ENCODE data around the gene BAZ2B.

Gene BAZ2B

DNA sequence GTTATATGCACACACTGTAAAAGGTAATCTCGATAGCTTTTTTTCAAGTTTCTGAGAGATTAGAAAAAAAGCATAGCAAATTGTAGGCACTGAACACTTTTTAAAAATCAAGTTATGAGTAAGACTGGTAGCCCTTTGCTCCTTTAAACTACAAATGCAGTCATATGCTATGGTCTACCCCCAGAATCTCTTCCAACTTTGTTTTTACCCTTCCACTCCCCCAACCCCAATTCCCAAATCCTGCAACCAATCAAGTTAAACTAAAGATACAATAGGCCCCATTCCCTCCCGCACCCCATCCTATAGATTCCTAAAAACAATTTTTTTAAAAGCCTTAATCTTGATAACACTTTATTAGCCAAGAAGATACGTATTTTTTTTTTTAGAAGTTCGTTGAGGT, 752 bp upstream of the BAZ2B start:
- no peak overlapping the region for H3K4me3 ChIP-seq (ENCODE audit: low read length)
- H3K27ac ChIP-seq (ENCODE audit: low read length), result no peak overlapping the region
- H3K4me2 ChIP-seq (ENCODE audit: low read depth, low read length), result no peak overlapping the region
- H3K9ac ChIP-seq (ENCODE audit: low read length), result no peak overlapping the region
- no peaks in the 10 kb centered on the region for H3K36me3 ChIP-seq (replicated peaks; ENCODE audit: insufficient read depth, low read length)
- H3K27me3 ChIP-seq (replicated peaks; ENCODE audit: insufficient read depth, low read length), result no peaks in the 10 kb centered on the region
- H3K9me3 ChIP-seq (replicated peaks; ENCODE audit: insufficient read depth, low read length), result no peaks in the 10 kb centered on the region
- H4K20me1 ChIP-seq (ENCODE audit: insufficient read depth, low read length), result no peaks in the 10 kb centered on the region
- peaks cover 3% of the 10 kb centered on the region; the same call in 1 of the 2 replicates for H3K4me1 ChIP-seq (ENCODE audit: low read length)
- peaks cover 13% of the 10 kb centered on the region for H3K79me2 ChIP-seq (ENCODE audit: low read length)
- no peak overlapping the region for H2AFZ ChIP-seq (ENCODE audit: low read length)
- H3K9me2 ChIP-seq (replicated peaks; ENCODE audit: insufficient read depth, low read length), result no peaks in the 10 kb centered on the region
- TF ChIP-seq CTCF (IDR thresholded peaks at IDR 0.05; ENCODE audit: low read length) (no peak), EZH2phosphoT487 (IDR thresholded peaks at IDR 0.05; ENCODE audit: low read length) (no peak), EZH2 (optimal IDR thresholded peaks at IDR 0.05; ENCODE audit: low read depth, low read length) (no peak)
- H3F3A ChIP-seq (ENCODE audit: insufficient read depth, low read length), result peaks cover 21% of the 10 kb centered on the region
- DNase-seq, result no peak

DNA sequence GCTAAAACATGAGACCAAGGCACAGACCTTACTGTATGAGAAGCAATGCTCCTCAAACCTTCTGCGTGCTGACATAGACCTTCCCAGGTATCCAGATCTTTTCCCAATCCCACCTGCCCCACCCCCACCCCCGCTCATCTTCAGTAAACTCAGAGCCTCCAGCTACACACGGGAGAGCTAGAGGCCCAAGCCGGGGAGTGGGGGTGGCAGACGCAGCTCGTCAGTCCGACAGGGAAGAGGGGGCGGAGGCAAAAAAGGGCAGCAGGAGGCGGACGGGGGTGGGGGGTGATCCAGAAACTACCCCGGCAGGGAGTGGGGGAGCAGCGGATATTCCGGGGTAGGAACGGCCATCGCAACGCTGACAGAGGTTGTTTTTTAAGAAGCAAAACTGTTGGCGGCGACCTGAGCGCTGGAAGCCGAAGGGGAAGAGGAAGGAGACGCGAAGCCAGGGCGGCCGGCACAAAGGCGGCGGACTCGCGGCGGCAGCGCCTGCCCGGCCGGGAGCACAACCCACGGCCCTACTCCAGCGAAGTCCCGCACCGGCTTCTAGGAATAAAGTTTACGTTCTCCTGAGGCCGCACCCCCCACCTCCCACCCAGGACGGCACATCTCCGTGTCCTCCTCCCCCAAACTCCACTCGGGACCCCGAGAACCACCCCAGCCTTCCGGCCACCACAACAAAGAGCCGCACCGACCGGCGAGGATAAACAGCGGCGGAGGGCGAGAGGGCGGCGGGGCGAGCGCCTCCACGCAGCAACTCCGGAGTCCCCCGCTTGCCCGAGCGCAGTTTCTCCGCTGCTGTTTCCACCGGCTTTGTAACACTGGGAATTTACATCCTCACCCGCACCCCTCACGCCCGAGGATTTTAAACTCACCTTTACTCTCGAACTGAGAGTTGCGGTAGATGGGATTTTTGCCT, 722 bp downstream of the BAZ2B start:
- no peak for TF ChIP-seq EZH2 (optimal IDR thresholded peaks at IDR 0.05; ENCODE audit: low read depth, low read length)
- no peak for TF ChIP-seq CTCF (IDR thresholded peaks at IDR 0.05; ENCODE audit: low read length)
- no peak for TF ChIP-seq EZH2phosphoT487 (IDR thresholded peaks at IDR 0.05; ENCODE audit: low read length)
- peak overlapping the region; percentile 81 for H3K9ac ChIP-seq (ENCODE audit: low read length)
- no peaks in the 10 kb centered on the region for H4K20me1 ChIP-seq (ENCODE audit: insufficient read depth, low read length)
- peak overlapping the region; percentile 88 for H3K4me3 ChIP-seq (ENCODE audit: low read length)
- no peaks in the 10 kb centered on the region for H3K36me3 ChIP-seq (replicated peaks; ENCODE audit: insufficient read depth, low read length)
- H3K27me3 ChIP-seq (replicated peaks; ENCODE audit: insufficient read depth, low read length), result no peaks in the 10 kb centered on the region
- H3K4me1 ChIP-seq (ENCODE audit: low read length), result peaks cover 3% of the 10 kb centered on the region; the same call in 1 of the 2 replicates
- peak overlapping the region; percentile 76 for H3K27ac ChIP-seq (ENCODE audit: low read length)
- H3F3A ChIP-seq (ENCODE audit: insufficient read depth, low read length), result peaks cover 21% of the 10 kb centered on the region
- H3K79me2 ChIP-seq (ENCODE audit: low read length), result peaks cover 13% of the 10 kb centered on the region
- H2AFZ ChIP-seq (ENCODE audit: low read length), result peak overlapping the region; percentile 69
- no peaks in the 10 kb centered on the region for H3K9me2 ChIP-seq (replicated peaks; ENCODE audit: insufficient read depth, low read length)
- peak overlapping the region; percentile 70; the same call in 1 of the 2 replicates for H3K4me2 ChIP-seq (ENCODE audit: low read depth, low read length)
- H3K9me3 ChIP-seq (replicated peaks; ENCODE audit: insufficient read depth, low read length), result no peaks in the 10 kb centered on the region
- peak; percentile 79 for DNase-seq

DNA sequence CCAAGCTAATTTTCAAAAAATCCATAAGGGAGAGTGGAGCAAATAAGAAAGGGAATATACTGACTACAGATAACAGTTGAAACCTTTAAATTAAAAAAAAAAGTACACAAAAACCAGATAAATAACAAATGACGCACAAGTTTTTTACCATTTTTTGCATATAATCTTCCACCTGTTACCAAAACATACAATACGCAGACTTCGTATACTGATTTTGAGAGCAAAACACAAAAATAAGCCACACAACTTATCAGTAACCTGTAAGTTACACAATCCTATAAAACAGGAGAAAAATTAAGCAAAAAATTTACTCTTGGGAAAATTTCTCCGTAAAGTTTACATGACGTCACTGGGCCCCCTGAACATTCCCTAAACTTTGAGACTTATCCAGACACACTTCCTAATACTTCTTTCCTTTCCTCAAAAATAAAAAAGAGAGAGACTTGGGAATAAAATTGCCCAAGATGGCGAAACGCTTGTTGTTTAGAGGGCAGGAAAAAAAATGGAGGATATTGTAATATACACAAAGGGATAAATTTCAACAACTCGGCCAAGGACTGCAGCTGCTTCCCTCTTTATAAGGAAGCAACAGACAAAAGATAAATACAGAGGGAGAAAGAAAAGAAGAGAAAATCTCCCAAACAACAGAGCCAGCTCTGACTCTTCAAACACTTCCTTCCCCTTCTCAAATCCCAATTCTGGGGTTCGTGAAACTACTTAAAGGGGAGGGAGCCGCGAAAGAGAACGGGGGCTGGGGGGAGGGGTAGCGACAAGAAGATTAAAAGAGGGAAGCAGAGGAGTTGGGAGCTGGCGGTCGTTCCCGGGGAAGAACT, 1.6 kb downstream of the BAZ2B start:
- Histone ChIP-seq H4K20me1 (ENCODE audit: insufficient read depth, low read length) (no peaks in the 10 kb centered on the region), H3K27ac (ENCODE audit: low read length) (peak overlapping the region; percentile 76; the same call in 1 of the 2 replicates), H3K9ac (ENCODE audit: low read length) (peak overlapping the region; percentile 81), H3K9me2 (replicated peaks; ENCODE audit: insufficient read depth, low read length) (no peaks in the 10 kb centered on the region), H2AFZ (ENCODE audit: low read length) (peak overlapping the region; percentile 69), H3K27me3 (replicated peaks; ENCODE audit: insufficient read depth, low read length) (no peaks in the 10 kb centered on the region), H3K79me2 (ENCODE audit: low read length) (peaks cover 13% of the 10 kb centered on the region), H3K4me1 (ENCODE audit: low read length) (peaks cover 3% of the 10 kb centered on the region; the same call in 1 of the 2 replicates), H3F3A (ENCODE audit: insufficient read depth, low read length) (peaks cover 21% of the 10 kb centered on the region), H3K36me3 (replicated peaks; ENCODE audit: insufficient read depth, low read length) (no peaks in the 10 kb centered on the region), H3K4me2 (ENCODE audit: low read depth, low read length) (peak overlapping the region; percentile 70), H3K4me3 (ENCODE audit: low read length) (peak overlapping the region; percentile 88), H3K9me3 (replicated peaks; ENCODE audit: insufficient read depth, low read length) (no peaks in the 10 kb centered on the region)
- DNase-seq, result peak; percentile 34
- TF ChIP-seq CTCF (IDR thresholded peaks at IDR 0.05; ENCODE audit: low read length), result no peak
- no peak for TF ChIP-seq EZH2phosphoT487 (IDR thresholded peaks at IDR 0.05; ENCODE audit: low read length)
- TF ChIP-seq EZH2 (optimal IDR thresholded peaks at IDR 0.05; ENCODE audit: low read depth, low read length), result no peak

All from MM.1S (cell line).